A549 (cell line): ENCODE data around the gene HSPB1. TPM values are rescaled to one million over a fixed set of nuclear protein-coding genes. Genes with fewer than 3 reads are reported as not detected.

Source experiments
- ATAC-seq, 2 experiments: fragments of 200-7000 bp in 1 of 2; fragments of >200 bp in 1 of 2; cut with Nextera tagmentation in 1 of 2; cut with Tn5 transposase in 1 of 2; 3 replicates each; pipeline versions ENCODE4 v1.8.0 to v1.9.1; 2018 to 2020; ENCODE audit warnings: mild to moderate bottlenecking in 1 of 2, moderate library complexity in 1 of 2
- CTCF ChIA-PET: fragments of 300-600 bp; sonication (Branson Sonifier 250); formaldehyde crosslinking; extraction: SDS; loops from one replicate; lab custom pipeline; 2021; ENCODE audit warnings: antibody characterized with exemption, inconsistent platforms; lab: Yijun Ruan, JAX
- POLR2A ChIA-PET: fragments of 350-600 bp; formaldehyde crosslinking; extraction: SDS; loops from one replicate; lab custom pipeline; 2021; ENCODE audit warnings: antibody characterized with exemption, inconsistent platforms; lab: Yijun Ruan, JAX
- DNase-seq, 2 experiments: peaks; one replicate each; pipeline versions ENCODE4 v3.0.0 to v3.0.0-alpha.2; 2011 to 2016; ENCODE audit warnings: low read depth in 1 of 2, low spot score in 1 of 2
- FAIRE-seq: peaks from 2 replicates; lab custom pipeline; 2011; peaks lifted over from hg19 to GRCh38; lab: Jason Lieb, UNC
- H3K27ac ChIP-seq, 2 experiments: fragments of >200 bp; sonication (Bioruptor Twin); formaldehyde crosslinking; 3 replicates each; pipeline ENCODE4 v1.5.1; 2016 to 2017
- H3K4me1 ChIP-seq: fragments of >200 bp; sonication (Bioruptor Twin); formaldehyde crosslinking; 3 replicates; pipeline ENCODE4 v1.6.1; 2016
- H3K4me2 ChIP-seq: fragments of >200 bp; sonication (Bioruptor Twin); formaldehyde crosslinking; 3 replicates; pipeline ENCODE4 v1.6.1; 2016
- H3K4me3 ChIP-seq: fragments of >200 bp; sonication (Bioruptor Twin); formaldehyde crosslinking; 3 replicates; pipeline ENCODE4 v1.5.1; 2016
- H3K9me3 ChIP-seq: fragments of >200 bp; sonication (Bioruptor Twin); formaldehyde crosslinking; 3 replicates; pipeline ENCODE4 v1.6.1; 2016
- CBX2 ChIP-seq: fragments of 200-600 bp; sonication (generic); IDR thresholded peaks from 2 replicates; pipeline ENCODE4 v1.6.1; 2016; ENCODE audit warnings: low read depth, mild to moderate bottlenecking, borderline replicate concordance
- CEBPB ChIP-seq, 2 experiments: fragments of >200 bp in 1 of 2; sonication (Bioruptor Twin) in 1 of 2; formaldehyde crosslinking in 1 of 2; IDR thresholded peaks; 2 replicates each; pipeline ENCODE4 v1.6.1; 2012 to 2016
- CHD4 ChIP-seq: fragments of 200-600 bp; sonication (generic); IDR thresholded peaks from 2 replicates; pipeline ENCODE4 v1.6.1; 2016; ENCODE audit warnings: antibody characterized with exemption, mild to moderate bottlenecking, borderline replicate concordance
- CTCF ChIP-seq: fragments of >200 bp; sonication (Bioruptor Twin); formaldehyde crosslinking; IDR thresholded peaks from 3 replicates; pipeline ENCODE4 v1.5.1; 2016
- EHMT2 ChIP-seq: fragments of 200-600 bp; sonication (generic); IDR thresholded peaks from 2 replicates; pipeline ENCODE4 v1.6.1; 2016; ENCODE audit warnings: antibody characterized with exemption, low read depth, mild to moderate bottlenecking, moderate library complexity
- FOSL2 ChIP-seq, 2 experiments: fragments of 450-650 bp in 1 of 2; fragments of >200 bp in 1 of 2; sonication (Bioruptor Twin) in 1 of 2; formaldehyde crosslinking; IDR thresholded peaks; 2 replicates each; pipeline versions ENCODE4 v1.5.0 to v1.6.1; 2016 to 2020; ENCODE audit warnings: mild to moderate bottlenecking in 1 of 2, moderate library complexity in 1 of 2
- FOXS1 ChIP-seq: fragments of 250-450 bp; sonication (Bioruptor Pico); IDR thresholded peaks from 2 replicates; pipeline ENCODE4 v1.5.0; 2020; ENCODE audit warnings: mild to moderate bottlenecking, moderate library complexity
- HES2 ChIP-seq: fragments of >200 bp; sonication (Bioruptor Twin); formaldehyde crosslinking; IDR thresholded peaks from 2 replicates; pipeline ENCODE4 v1.6.1; 2016
- KDM5A ChIP-seq: fragments of 200-600 bp; sonication (generic); IDR thresholded peaks from 2 replicates; pipeline ENCODE4 v1.6.1; 2016; ENCODE audit warnings: antibody characterized with exemption, mild to moderate bottlenecking
- MAFK ChIP-seq: fragments of 450-650 bp; IDR thresholded peaks from 2 replicates; pipeline ENCODE4 v1.6.1; 2014; ENCODE audit not compliant: partially characterized antibody
- MAX ChIP-seq: IDR thresholded peaks from 2 replicates; pipeline ENCODE4 v1.6.1; 2012
- NFE2L2 ChIP-seq: fragments of 150-350 bp; conservative IDR thresholded peaks from 2 replicates; pipeline ENCODE4 v1.6.1; 2014; ENCODE audit warnings: low read length
- RARB ChIP-seq: fragments of 250-450 bp; sonication (Bioruptor Pico); IDR thresholded peaks from 2 replicates; pipeline ENCODE4 v1.8.0; 2021; ENCODE audit warnings: mild to moderate bottlenecking, moderate library complexity
- REST ChIP-seq: fragments of 200-600 bp; sonication (generic); IDR thresholded peaks from 2 replicates; pipeline ENCODE4 v1.6.1; 2016; ENCODE audit warnings: antibody characterized with exemption, mild to moderate bottlenecking, moderate library complexity
- TP53 ChIP-seq: fragments of 250-450 bp; sonication (Bioruptor Pico); IDR thresholded peaks from 2 replicates; pipeline ENCODE4 v1.5.0; 2021; ENCODE audit warnings: mild to moderate bottlenecking, moderate library complexity
- WGBS: methylation state at CpG from one replicate; pipeline ENCODE4 v1.1.6; 2017; ENCODE audit errors: missing lambda C conversion rate; 5-methylcytosine and 5-hydroxymethylcytosine counted together
- polyA plus RNA-seq, 4 experiments: library from polyadenylated mRNA; depleted of rRNA in 3 of 4; stranded (reverse); fragments of >200 nt; fragmentation: RNase III in 1 of 4; extraction: RNeasy Plus Mini Kit Qiagen cat#74134 plus additional on column Dnase treatment in 1 of 4; gene quantifications; 2 replicates in 3 of 4; 3 replicates in 1 of 4; pipeline ENCODE4 v1.2.3, GENCODE V29; 2011 to 2017

Gene HSPB1
- polyA plus RNA-seq, 2 of the 4 experiments (the other 2 are of a cell fraction), result 209 to 620 TPM

- peak overlapping the region; percentile 57; the same call in 2 of the 3 replicates for H3K4me2 ChIP-seq
- ATAC-seq, result no peak
- TF ChIP-seq KDM5A, result no peak
- TF ChIP-seq MAX, result no peak
- TF ChIP-seq CBX2, result no peak
- TF ChIP-seq TP53 (CRISPR knock-in tag), result no peak
- no peak for TF ChIP-seq REST
- TF ChIP-seq FOXS1, result no peak
- TF ChIP-seq HES2, result no peak
- TF ChIP-seq CHD4, result no peak
- TF ChIP-seq MAFK, result no peak
- no peak for TF ChIP-seq CTCF
- TF ChIP-seq RARB (CRISPR knock-in tag), result no peak
- no peak for TF ChIP-seq NFE2L2
- TF ChIP-seq, all 56 proteins: peak for 0
- H3K4me3 ChIP-seq, result no peak overlapping the region
- H3K4me1 ChIP-seq, result peaks cover 42% of the 10 kb centered on the region
- CTCF ChIA-PET, result interaction anchor here (0.7 to 27.1 kb wide), 5 partner anchors 11 to 148 kb away, joined by 3 to 764 read pairs (median 8); partner anchors contain the start of gene HSPB1
- H3K9me3 ChIP-seq, result no peaks in the 10 kb centered on the region
- 80% methylated on average over 5 of the region's 5 CpGs for WGBS
- POLR2A ChIA-PET, result interaction anchor here (1.4 kb wide), 1 partner anchor 33 kb away, joined by 12 read pairs; the partner anchor contains the start of gene YWHAG
- H3K27ac ChIP-seq, result peak overlapping the region; percentile 41 to 65; a peak in 5 of 6 replicates
- FAIRE-seq, result no peak
- DNase-seq, result no peak
These were observed 23.3 kb downstream of the HSPB1 start for GRCh38 chr7:76325811-76326210.

GRCh38 chr7:76326646-76327233 is 24.3 kb downstream of the HSPB1 start:
- H3K27ac ChIP-seq, result peak overlapping the region; percentile 41 to 65; a peak in 5 of 6 replicates
- no peaks in the 10 kb centered on the region for H3K9me3 ChIP-seq
- peak overlapping the region; percentile 57 for H3K4me2 ChIP-seq
- peaks cover 42% of the 10 kb centered on the region for H3K4me1 ChIP-seq
- no peak overlapping the region for H3K4me3 ChIP-seq
- WGBS, result 23% methylated on average over 5 of the region's 5 CpGs
- ATAC-seq (peak; percentile 22 to 52; a peak in 3 of 6 replicates), FAIRE-seq (no peak), DNase-seq (peak; percentile 62 to 66)
- CTCF ChIA-PET, result interaction anchor here (1.1 to 10.1 kb wide), 4 partner anchors 8 to 36 kb away, joined by 4 to 86 read pairs (median 7); no protein-coding TSS in a partner anchor
- POLR2A ChIA-PET, result interaction anchor here (0.7 to 1.6 kb wide), 4 partner anchors 8 to 32 kb away, joined by 3 to 12 read pairs (median 6); partner anchors contain the start of gene YWHAG
- TF ChIP-seq EHMT2 (no peak), FOSL2 (IDR thresholded peaks at IDR 0.05) (0 out of 2 replicates have a peak, but pooled peaks have one; percentile 20), FOSL2 (CRISPR knock-in tag; IDR thresholded peaks at IDR 0.05) (peak; percentile 79), CEBPB (IDR thresholded peaks at IDR 0.05) (peak in 1 of 2 experiments; percentile 16; a peak in 1 of 4 replicates)
